ENCODE data around the gene PLVAP.

DNA sequence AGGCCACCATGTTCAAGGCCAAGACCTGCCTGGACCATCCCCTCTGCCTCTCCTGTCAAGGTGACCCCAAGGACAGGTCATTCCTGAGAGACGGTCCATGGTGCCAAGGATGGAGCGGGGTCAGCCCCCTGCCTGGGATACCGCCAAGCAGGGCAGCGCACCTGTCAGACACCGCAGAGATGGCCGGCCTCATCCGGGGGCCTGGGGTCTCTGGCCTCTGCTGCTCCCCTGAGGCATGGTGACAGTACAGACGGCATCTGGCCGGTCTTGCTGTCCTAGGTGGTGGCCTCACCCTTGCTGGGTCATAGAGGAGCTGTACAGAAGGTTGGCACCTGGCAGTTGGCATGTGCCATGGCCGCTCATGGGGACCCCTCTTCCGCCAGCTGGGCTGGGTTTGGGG, 56.7 kb downstream of the PLVAP start:
- TF ChIP-seq POLR2A (IDR thresholded peaks at IDR 0.05) = no peak
- no peak for TF ChIP-seq EP300 (IDR thresholded peaks at IDR 0.05)
- TF ChIP-seq, protein P1, sequence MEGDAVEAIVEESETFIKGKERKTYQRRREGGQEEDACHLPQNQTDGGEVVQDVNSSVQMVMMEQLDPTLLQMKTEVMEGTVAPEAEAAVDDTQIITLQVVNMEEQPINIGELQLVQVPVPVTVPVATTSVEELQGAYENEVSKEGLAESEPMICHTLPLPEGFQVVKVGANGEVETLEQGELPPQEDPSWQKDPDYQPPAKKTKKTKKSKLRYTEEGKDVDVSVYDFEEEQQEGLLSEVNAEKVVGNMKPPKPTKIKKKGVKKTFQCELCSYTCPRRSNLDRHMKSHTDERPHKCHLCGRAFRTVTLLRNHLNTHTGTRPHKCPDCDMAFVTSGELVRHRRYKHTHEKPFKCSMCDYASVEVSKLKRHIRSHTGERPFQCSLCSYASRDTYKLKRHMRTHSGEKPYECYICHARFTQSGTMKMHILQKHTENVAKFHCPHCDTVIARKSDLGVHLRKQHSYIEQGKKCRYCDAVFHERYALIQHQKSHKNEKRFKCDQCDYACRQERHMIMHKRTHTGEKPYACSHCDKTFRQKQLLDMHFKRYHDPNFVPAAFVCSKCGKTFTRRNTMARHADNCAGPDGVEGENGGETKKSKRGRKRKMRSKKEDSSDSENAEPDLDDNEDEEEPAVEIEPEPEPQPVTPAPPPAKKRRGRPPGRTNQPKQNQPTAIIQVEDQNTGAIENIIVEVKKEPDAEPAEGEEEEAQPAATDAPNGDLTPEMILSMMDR (IDR thresholded peaks at IDR 0.05) = no peak
- TF ChIP-seq POLR2AphosphoS5 (IDR thresholded peaks at IDR 0.05) = no peak

Data from stomach (tissue), 4 donors.